HepG2 (cell line): ENCODE results near the gene ZNF747. TPM values are rescaled to one million over a fixed set of nuclear protein-coding genes. Genes with fewer than 3 reads are reported as not detected.

Source experiments
- CREBL2 ChIP-seq: sonication (generic); formaldehyde crosslinking; IDR thresholded peaks from 2 replicates; pipeline ENCODE4 v1.8.1; 2023; ENCODE audit warnings: missing genetic modification reagents, mild to moderate bottlenecking, borderline replicate concordance
- ETV5 ChIP-seq: IDR thresholded peaks from 2 replicates; pipeline ENCODE4 v1.6.1; 2018; ENCODE audit warnings: missing biosample characterization, missing genetic modification reagents, inconsistent platforms, borderline replicate concordance
- GZF1 ChIP-seq: sonication (generic); formaldehyde crosslinking; IDR thresholded peaks from 2 replicates; pipeline ENCODE4 v1.5.1; 2020; ENCODE audit warnings: mild to moderate bottlenecking, missing genetic modification reagents
- HNRNPUL1 ChIP-seq: fragments of 200-400 bp; formaldehyde crosslinking; IDR thresholded peaks from 2 replicates; pipeline ENCODE4 v1.6.1; 2017; ENCODE audit warnings: low read depth, mild to moderate bottlenecking, low read length, moderate library complexity
- IRF2 ChIP-seq: IDR thresholded peaks from 2 replicates; pipeline ENCODE4 v1.6.1; 2018; ENCODE audit warnings: missing genetic modification reagents, missing compliant biosample characterization
- KAT8 ChIP-seq: IDR thresholded peaks from 2 replicates; pipeline ENCODE4 v1.6.1; 2016; ENCODE audit warnings: missing genetic modification reagents, missing compliant biosample characterization
- MBNL3 ChIP-seq: fragments of 250-450 bp; sonication (Bioruptor Pico); conservative IDR thresholded peaks from 2 replicates; pipeline ENCODE4 v1.8.0; 2022; ENCODE audit warnings: mild to moderate bottlenecking, inconsistent platforms
- MEF2D ChIP-seq: sonication (generic); formaldehyde crosslinking; IDR thresholded peaks from 2 replicates; pipeline ENCODE4 v1.5.1; 2020; ENCODE audit warnings: mild to moderate bottlenecking, missing genetic modification reagents
- MIER3 ChIP-seq: IDR thresholded peaks from 2 replicates; pipeline ENCODE4 v1.6.1; 2016; ENCODE audit warnings: missing compliant biosample characterization, borderline replicate concordance
- NR2F6 ChIP-seq, 2 experiments: IDR thresholded peaks; 2 replicates each; pipeline ENCODE4 v1.6.1; 2016; ENCODE audit warnings: antibody characterized with exemption in 1 of 2, mild to moderate bottlenecking in 1 of 2
- PHF8 ChIP-seq: sonication (generic); formaldehyde crosslinking; IDR thresholded peaks from 2 replicates; pipeline ENCODE4 v1.5.0; 2020; ENCODE audit warnings: missing genetic modification reagents
- PLRG1 ChIP-seq: fragments of 450-650 bp; conservative IDR thresholded peaks from 2 replicates; pipeline ENCODE4 v1.6.1; 2016
- REL ChIP-seq: sonication (generic); formaldehyde crosslinking; conservative IDR thresholded peaks from 2 replicates; pipeline ENCODE4 v1.8.0; 2022; ENCODE audit warnings: mild to moderate bottlenecking, missing genetic modification reagents, moderate library complexity
- SMYD3 ChIP-seq: sonication (generic); formaldehyde crosslinking; IDR thresholded peaks from 2 replicates; pipeline ENCODE4 v1.8.1; 2023; ENCODE audit warnings: mild to moderate bottlenecking, missing genetic modification reagents
- SRY ChIP-seq: sonication (generic); formaldehyde crosslinking; IDR thresholded peaks from 2 replicates; pipeline ENCODE4 v1.8.0; 2022; ENCODE audit warnings: mild to moderate bottlenecking, missing genetic modification reagents
- STAT5B ChIP-seq: sonication (generic); formaldehyde crosslinking; IDR thresholded peaks from 2 replicates; pipeline ENCODE4 v1.4.0; 2020; ENCODE audit warnings: missing genetic modification reagents
- TRAFD1 ChIP-seq: sonication (generic); formaldehyde crosslinking; IDR thresholded peaks from 2 replicates; pipeline ENCODE4 v1.5.1; 2020; ENCODE audit warnings: missing genetic modification reagents, mild to moderate bottlenecking, borderline replicate concordance
- ZMYM2 ChIP-seq: sonication (generic); formaldehyde crosslinking; IDR thresholded peaks from 2 replicates; pipeline ENCODE4 v1.8.0; 2022; ENCODE audit warnings: mild to moderate bottlenecking, missing genetic modification reagents
- ZNF138 ChIP-seq: sonication (generic); formaldehyde crosslinking; IDR thresholded peaks from 2 replicates; pipeline ENCODE4 v1.5.0; 2020; ENCODE audit warnings: mild to moderate bottlenecking, low read depth, missing genetic modification reagents
- ZNF143 ChIP-seq: sonication (generic); formaldehyde crosslinking; IDR thresholded peaks from 2 replicates; pipeline ENCODE4 v1.4.0; 2020; ENCODE audit warnings: missing genetic modification reagents
- ZNF17 ChIP-seq: sonication (generic); formaldehyde crosslinking; IDR thresholded peaks from 2 replicates; pipeline ENCODE4 v1.5.0; 2020; ENCODE audit warnings: mild to moderate bottlenecking, missing genetic modification reagents
- ZNF510 ChIP-seq: sonication (generic); formaldehyde crosslinking; IDR thresholded peaks from 2 replicates; pipeline ENCODE4 v1.4.0; 2020; ENCODE audit warnings: low read depth, mild to moderate bottlenecking, missing genetic modification reagents
- ZNF749 ChIP-seq: sonication (generic); formaldehyde crosslinking; IDR thresholded peaks from 2 replicates; pipeline ENCODE4 v1.8.0; 2022; ENCODE audit warnings: mild to moderate bottlenecking, missing genetic modification reagents, moderate library complexity, borderline replicate concordance
- ZSCAN21 ChIP-seq: sonication (generic); formaldehyde crosslinking; IDR thresholded peaks from 2 replicates; pipeline ENCODE4 v1.8.0; 2022; ENCODE audit warnings: mild to moderate bottlenecking, missing genetic modification reagents, moderate library complexity, borderline replicate concordance
- polyA plus RNA-seq, 8 experiments: library from polyadenylated mRNA; depleted of rRNA in 3 of 8; stranded (reverse) in 7 of 8; unstranded in 1 of 8; fragments of >200 nt; fragmentation: Illumina TruSeq in 4 of 8; extraction: Trizol in 4 of 8; gene quantifications; 2 replicates each; pipeline versions ENCODE4 v1.2.1 to v1.2.3, GENCODE V29; 2011 to 2016; ENCODE audit warnings: low read depth in 4 of 8, missing spikeins in 1 of 8, mixed read lengths in 1 of 8; ENCODE audit not compliant: insufficient read depth in 1 of 8
- total RNA-seq, 5 experiments: library from RNA; depleted of rRNA; stranded (reverse); fragments of >200 nt; fragmentation: Illumina TruSeq; extraction: Trizol; gene quantifications; 2 replicates each; pipeline ENCODE4 v1.2.3, GENCODE V29; 2016; ENCODE audit warnings: low read depth in 1 of 5
- TF ChIP-seq, protein P1 (sequence below), 2 experiments: sonication (generic) in 1 of 2; formaldehyde crosslinking in 1 of 2; IDR thresholded peaks; 2 replicates each; pipeline versions ENCODE4 v1.4.0 to v1.6.1; 2018 to 2020; ENCODE audit warnings: missing genetic modification reagents in 2 of 2, borderline replicate concordance in 1 of 2, low read depth in 1 of 2, mild to moderate bottlenecking in 1 of 2, missing biosample characterization in 1 of 2
- TF ChIP-seq, protein P2 (sequence below): sonication (generic); formaldehyde crosslinking; IDR thresholded peaks from 2 replicates; pipeline ENCODE4 v1.8.0; 2023; ENCODE audit warnings: mild to moderate bottlenecking, missing genetic modification reagents

The ZNF747 gene
- total and polyA plus RNA-seq, 2 of the 13 experiments (the other 11 are each of a cell fraction or from before 2014, with no cell fraction given): 7.2 to 10.2 TPM

DNA sequence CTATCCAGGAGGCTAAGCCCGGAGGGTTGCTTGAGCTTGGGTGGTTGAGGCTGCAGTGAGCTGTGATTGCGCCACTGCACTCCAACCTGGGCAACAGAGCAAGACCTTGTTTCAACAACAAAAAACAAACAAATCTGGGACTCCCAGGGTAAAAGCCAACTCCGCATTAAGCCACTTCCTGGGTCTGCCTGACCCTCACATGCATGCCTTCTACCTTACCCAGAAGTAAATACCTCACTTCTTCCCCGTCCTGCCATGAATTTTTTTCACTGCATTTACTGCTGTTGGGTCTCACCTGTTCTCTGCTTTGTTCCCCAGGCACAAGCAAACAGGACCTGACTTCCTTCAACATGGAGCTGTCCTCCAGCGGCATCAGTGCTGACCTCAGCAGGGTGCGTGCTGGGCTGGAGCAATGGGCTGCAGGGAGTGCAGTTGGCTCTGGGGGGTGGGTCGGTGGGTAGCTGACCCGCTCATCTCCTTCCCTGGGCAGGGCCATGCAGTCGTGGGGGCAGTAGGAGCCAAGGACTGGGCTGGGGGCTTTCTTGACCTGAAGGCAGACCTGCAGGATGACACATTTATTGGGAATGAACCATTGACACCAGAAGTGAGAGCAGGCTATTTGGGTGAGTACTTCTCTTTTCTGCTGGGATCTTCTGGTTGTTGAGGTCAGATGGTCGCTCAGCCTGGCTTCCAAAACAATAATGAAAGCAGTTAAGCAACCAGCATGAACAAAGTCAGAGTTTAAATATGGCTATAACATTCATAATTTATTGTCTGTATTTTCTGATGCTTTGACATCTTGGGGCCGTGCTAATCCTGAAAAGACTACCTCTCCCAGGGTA is 45.7 kb downstream of the ZNF747 start (continued):
- TF ChIP-seq, protein P1, sequence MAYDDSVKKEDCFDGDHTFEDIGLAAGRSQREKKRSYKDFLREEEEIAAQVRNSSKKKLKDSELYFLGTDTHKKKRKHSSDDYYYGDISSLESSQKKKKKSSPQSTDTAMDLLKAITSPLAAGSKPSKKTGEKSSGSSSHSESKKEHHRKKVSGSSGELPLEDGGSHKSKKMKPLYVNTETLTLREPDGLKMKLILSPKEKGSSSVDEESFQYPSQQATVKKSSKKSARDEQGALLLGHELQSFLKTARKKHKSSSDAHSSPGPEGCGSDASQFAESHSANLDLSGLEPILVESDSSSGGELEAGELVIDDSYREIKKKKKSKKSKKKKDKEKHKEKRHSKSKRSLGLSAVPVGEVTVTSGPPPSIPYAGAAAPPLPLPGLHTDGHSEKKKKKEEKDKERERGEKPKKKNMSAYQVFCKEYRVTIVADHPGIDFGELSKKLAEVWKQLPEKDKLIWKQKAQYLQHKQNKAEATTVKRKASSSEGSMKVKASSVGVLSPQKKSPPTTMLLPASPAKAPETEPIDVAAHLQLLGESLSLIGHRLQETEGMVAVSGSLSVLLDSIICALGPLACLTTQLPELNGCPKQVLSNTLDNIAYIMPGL (CRISPR knock-in tag; IDR thresholded peaks at IDR 0.05; ENCODE audit: borderline replicate concordance in 1 of 2, low read depth in 1 of 2): no peak
- TF ChIP-seq IRF2 (CRISPR knock-in tag) (peak; percentile 38; the same call in 1 of the 2 replicates), HNRNPUL1 (no peak), ZNF510 (no peak), ZSCAN21 (no peak), STAT5B (CRISPR knock-in tag) (no peak), MIER3 (peak; percentile 70; the same call in 1 of the 2 replicates), TRAFD1 (CRISPR knock-in tag) (peak; percentile 34; the same call in 1 of the 2 replicates), GZF1 (CRISPR knock-in tag) (no peak; the same call in 1 of the 2 replicates), NR2F6 (IDR thresholded peaks at IDR 0.05) (peak; percentile 51), NR2F6 (CRISPR knock-in tag; IDR thresholded peaks at IDR 0.05) (peak; percentile 62), PHF8 (CRISPR knock-in tag) (no peak), REL (no peak), ZNF143 (CRISPR knock-in tag) (0 out of 2 replicates have a peak, but pooled peaks have one; percentile 17), ZNF17 (CRISPR knock-in tag) (no peak), MEF2D (peak; percentile 70), KAT8 (CRISPR knock-in tag) (peak; percentile 70; the same call in 1 of the 2 replicates), PLRG1 (no peak), SRY (CRISPR knock-in tag) (peak; percentile 38; the same call in 1 of the 2 replicates), CREBL2 (CRISPR knock-in tag) (no peak), ZNF138 (no peak), MBNL3 (CRISPR knock-in tag) (no peak), ETV5 (CRISPR knock-in tag) (peak; percentile 82), SMYD3 (CRISPR knock-in tag) (no peak), ZNF749 (no peak), ZMYM2 (CRISPR knock-in tag) (peak; percentile 98)
- TF ChIP-seq, protein P2, sequence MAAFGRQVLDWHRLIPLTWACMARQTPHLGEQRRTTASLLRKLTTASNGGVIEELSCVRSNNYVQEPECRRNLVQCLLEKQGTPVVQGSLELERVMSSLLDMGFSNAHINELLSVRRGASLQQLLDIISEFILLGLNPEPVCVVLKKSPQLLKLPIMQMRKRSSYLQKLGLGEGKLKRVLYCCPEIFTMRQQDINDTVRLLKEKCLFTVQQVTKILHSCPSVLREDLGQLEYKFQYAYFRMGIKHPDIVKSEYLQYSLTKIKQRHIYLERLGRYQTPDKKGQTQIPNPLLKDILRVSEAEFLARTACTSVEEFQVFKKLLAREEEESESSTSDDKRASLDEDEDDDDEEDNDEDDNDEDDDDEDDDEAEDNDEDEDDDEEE (CRISPR knock-in tag): no peak
